WTC11 (cell line): ENCODE data around the gene NEURL1B. TPM values are rescaled to one million over a fixed set of nuclear protein-coding genes. Genes with fewer than 3 reads are reported as not detected.

ENCODE experiments used
- ATAC-seq: fragments of 200-7000 bp; cut with Tn5 transposase; 2 replicates; pipeline ENCODE4 v1.10.0; 2021; ENCODE audit warnings: mild to moderate bottlenecking, moderate library complexity
- CTCF ChIA-PET: fragments of 300-600 bp; sonication (Branson Sonifier 250); formaldehyde crosslinking; loops from one replicate; lab custom pipeline; 2021; ENCODE audit warnings: antibody characterized with exemption; lab: Charles Lee
- POLR2A ChIA-PET: fragments of 350-600 bp; sonication (Branson Sonifier 250); formaldehyde crosslinking; loops from one replicate; lab custom pipeline; 2021; ENCODE audit warnings: antibody characterized with exemption; lab: Charles Lee
- DNase-seq: peaks from one replicate; pipeline ENCODE4 v3.0.0; 2021; ENCODE audit warnings: low spot score
- H3K27ac Mint-ChIP-seq: 2 replicates; pipeline ENCODE4 v1.8.0; 2021; ENCODE audit warnings: mixed read lengths
- H3K27me3 Mint-ChIP-seq: 2 replicates; pipeline ENCODE4 v1.8.0; 2021; ENCODE audit warnings: low read depth, mild to moderate bottlenecking, moderate library complexity, mixed read lengths
- H3K36me3 Mint-ChIP-seq: 2 replicates; pipeline ENCODE4 v1.8.0; 2021; ENCODE audit warnings: mixed read lengths
- H3K4me1 Mint-ChIP-seq: 2 replicates; pipeline ENCODE4 v1.8.0; 2022; ENCODE audit warnings: mixed read lengths
- H3K4me3 Mint-ChIP-seq: 2 replicates; pipeline ENCODE4 v1.8.0; 2021; ENCODE audit warnings: mild to moderate bottlenecking, moderate library complexity, mixed read lengths
- H3K9me3 Mint-ChIP-seq: 2 replicates; pipeline ENCODE4 v1.8.0; 2021; ENCODE audit warnings: mixed read lengths
- CBFB ChIP-seq: sonication (generic); formaldehyde crosslinking; IDR thresholded peaks from 2 replicates; pipeline ENCODE4 v1.8.1; 2022; ENCODE audit warnings: mild to moderate bottlenecking, low read depth, missing genetic modification reagents
- CREM ChIP-seq: sonication (generic); formaldehyde crosslinking; IDR thresholded peaks from 2 replicates; pipeline ENCODE4 v1.8.1; 2022; ENCODE audit warnings: mild to moderate bottlenecking, missing genetic modification reagents, moderate library complexity
- ELF4 ChIP-seq: sonication (generic); formaldehyde crosslinking; IDR thresholded peaks from 2 replicates; pipeline ENCODE4 v1.8.1; 2022; ENCODE audit warnings: low read depth, mild to moderate bottlenecking, moderate library complexity, missing genetic modification reagents
- EMX1 ChIP-seq: fragments of 250-450 bp; sonication (Bioruptor Pico); IDR thresholded peaks from 2 replicates; pipeline ENCODE4 v1.8.0; 2021; ENCODE audit warnings: mild to moderate bottlenecking
- ERG ChIP-seq: fragments of 250-450 bp; sonication (Bioruptor Pico); IDR thresholded peaks from 2 replicates; pipeline ENCODE4 v1.8.0; 2021; ENCODE audit warnings: mild to moderate bottlenecking
- FOXJ3 ChIP-seq: sonication (generic); formaldehyde crosslinking; IDR thresholded peaks from 2 replicates; pipeline ENCODE4 v1.9.0; 2021; ENCODE audit warnings: missing genetic modification reagents, mild to moderate bottlenecking, borderline replicate concordance
- GABPB1 ChIP-seq: sonication (generic); formaldehyde crosslinking; IDR thresholded peaks from 2 replicates; pipeline ENCODE4 v1.8.1; 2023; ENCODE audit warnings: mild to moderate bottlenecking, missing genetic modification reagents
- GRHL2 ChIP-seq: fragments of 250-450 bp; sonication (Bioruptor Pico); IDR thresholded peaks from 2 replicates; pipeline ENCODE4 v1.8.0; 2022; ENCODE audit warnings: mild to moderate bottlenecking, moderate library complexity; ENCODE audit not compliant: insufficient replicate concordance, severe bottlenecking
- GTF2I ChIP-seq: fragments of 250-450 bp; sonication (Bioruptor Pico); conservative IDR thresholded peaks from 2 replicates; pipeline ENCODE4 v1.4.0; 2021; ENCODE audit warnings: mild to moderate bottlenecking
- MAX ChIP-seq: sonication (generic); formaldehyde crosslinking; IDR thresholded peaks from 2 replicates; pipeline ENCODE4 v1.8.0; 2022; ENCODE audit warnings: mild to moderate bottlenecking, missing genetic modification reagents
- MYBL2 ChIP-seq: sonication (generic); formaldehyde crosslinking; IDR thresholded peaks from 2 replicates; pipeline ENCODE4 v1.8.1; 2023; ENCODE audit warnings: mild to moderate bottlenecking, moderate library complexity, missing genetic modification reagents
- NFATC4 ChIP-seq: fragments of 250-450 bp; sonication (Bioruptor Pico); IDR thresholded peaks from 2 replicates; pipeline ENCODE4 v1.9.0; 2021; ENCODE audit warnings: mild to moderate bottlenecking
- NFE2L1 ChIP-seq: sonication (generic); formaldehyde crosslinking; IDR thresholded peaks from 2 replicates; pipeline ENCODE4 v1.8.1; 2023; ENCODE audit warnings: missing genetic modification reagents
- NR3C1 ChIP-seq: sonication (generic); formaldehyde crosslinking; conservative IDR thresholded peaks from 2 replicates; pipeline ENCODE4 v1.8.1; 2023; ENCODE audit warnings: low read depth, mild to moderate bottlenecking, missing genetic modification reagents
- PRRX2 ChIP-seq: fragments of 250-450 bp; sonication (Bioruptor Pico); IDR thresholded peaks from 2 replicates; pipeline ENCODE4 v1.8.0; 2021; ENCODE audit warnings: mild to moderate bottlenecking
- SOX15 ChIP-seq: fragments of 250-450 bp; sonication (Bioruptor Pico); IDR thresholded peaks from 2 replicates; pipeline ENCODE4 v1.9.0; 2021; ENCODE audit warnings: mild to moderate bottlenecking
- TEAD4 ChIP-seq: sonication (generic); formaldehyde crosslinking; IDR thresholded peaks from 2 replicates; pipeline ENCODE4 v1.8.0; 2022; ENCODE audit warnings: mild to moderate bottlenecking, missing genetic modification reagents
- ZNF263 ChIP-seq: sonication (generic); formaldehyde crosslinking; IDR thresholded peaks from 2 replicates; pipeline ENCODE4 v1.8.1; 2022; ENCODE audit warnings: low read depth, mild to moderate bottlenecking, moderate library complexity, missing genetic modification reagents
- total RNA-seq: library from RNA; stranded (reverse); gene quantifications from 3 replicates; pipeline ENCODE4 v1.2.3, GENCODE V29; 2021
- TF ChIP-seq, protein P1 (sequence below): sonication (generic); formaldehyde crosslinking; IDR thresholded peaks from 2 replicates; pipeline ENCODE4 v1.8.1; 2023; ENCODE audit warnings: mild to moderate bottlenecking, missing genetic modification reagents, borderline replicate concordance
- TF ChIP-seq, protein P2 (sequence below): sonication (generic); formaldehyde crosslinking; IDR thresholded peaks from 2 replicates; pipeline ENCODE4 v1.8.0; 2023; ENCODE audit warnings: missing genetic modification reagents
- TF ChIP-seq, protein P3 (sequence below): sonication (generic); formaldehyde crosslinking; IDR thresholded peaks from 2 replicates; pipeline ENCODE4 v1.8.1; 2022; ENCODE audit warnings: mild to moderate bottlenecking, missing genetic modification reagents, moderate library complexity, borderline replicate concordance
- TF ChIP-seq, protein P4 (sequence below): sonication (generic); formaldehyde crosslinking; IDR thresholded peaks from 2 replicates; pipeline ENCODE4 v1.8.0; 2022; ENCODE audit warnings: missing genetic modification reagents
- TF ChIP-seq, protein P5 (sequence below): fragments of 200-600 bp; IDR thresholded peaks from 2 replicates; pipeline ENCODE4 v1.8.0; 2022; ENCODE audit warnings: antibody characterized with exemption

NEURL1B gene
- total RNA-seq, 1 experiment from 2014 or later = 9.8 TPM

- H3K4me3 Mint-ChIP-seq = no peak overlapping the region
- no peak overlapping the region for H3K27ac Mint-ChIP-seq
- DNase-seq = no peak
- TF ChIP-seq SOX15 (CRISPR knock-in tag) = no peak
- TF ChIP-seq, protein P1, sequence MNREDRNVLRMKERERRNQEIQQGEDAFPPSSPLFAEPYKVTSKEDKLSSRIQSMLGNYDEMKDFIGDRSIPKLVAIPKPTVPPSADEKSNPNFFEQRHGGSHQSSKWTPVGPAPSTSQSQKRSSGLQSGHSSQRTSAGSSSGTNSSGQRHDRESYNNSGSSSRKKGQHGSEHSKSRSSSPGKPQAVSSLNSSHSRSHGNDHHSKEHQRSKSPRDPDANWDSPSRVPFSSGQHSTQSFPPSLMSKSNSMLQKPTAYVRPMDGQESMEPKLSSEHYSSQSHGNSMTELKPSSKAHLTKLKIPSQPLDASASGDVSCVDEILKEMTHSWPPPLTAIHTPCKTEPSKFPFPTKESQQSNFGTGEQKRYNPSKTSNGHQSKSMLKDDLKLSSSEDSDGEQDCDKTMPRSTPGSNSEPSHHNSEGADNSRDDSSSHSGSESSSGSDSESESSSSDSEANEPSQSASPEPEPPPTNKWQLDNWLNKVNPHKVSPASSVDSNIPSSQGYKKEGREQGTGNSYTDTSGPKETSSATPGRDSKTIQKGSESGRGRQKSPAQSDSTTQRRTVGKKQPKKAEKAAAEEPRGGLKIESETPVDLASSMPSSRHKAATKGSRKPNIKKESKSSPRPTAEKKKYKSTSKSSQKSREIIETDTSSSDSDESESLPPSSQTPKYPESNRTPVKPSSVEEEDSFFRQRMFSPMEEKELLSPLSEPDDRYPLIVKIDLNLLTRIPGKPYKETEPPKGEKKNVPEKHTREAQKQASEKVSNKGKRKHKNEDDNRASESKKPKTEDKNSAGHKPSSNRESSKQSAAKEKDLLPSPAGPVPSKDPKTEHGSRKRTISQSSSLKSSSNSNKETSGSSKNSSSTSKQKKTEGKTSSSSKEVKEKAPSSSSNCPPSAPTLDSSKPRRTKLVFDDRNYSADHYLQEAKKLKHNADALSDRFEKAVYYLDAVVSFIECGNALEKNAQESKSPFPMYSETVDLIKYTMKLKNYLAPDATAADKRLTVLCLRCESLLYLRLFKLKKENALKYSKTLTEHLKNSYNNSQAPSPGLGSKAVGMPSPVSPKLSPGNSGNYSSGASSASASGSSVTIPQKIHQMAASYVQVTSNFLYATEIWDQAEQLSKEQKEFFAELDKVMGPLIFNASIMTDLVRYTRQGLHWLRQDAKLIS (CRISPR knock-in tag) = no peak
- TF ChIP-seq ERG (CRISPR knock-in tag) = no peak
- TF ChIP-seq MAX (CRISPR knock-in tag) = no peak
- TF ChIP-seq, protein P2, sequence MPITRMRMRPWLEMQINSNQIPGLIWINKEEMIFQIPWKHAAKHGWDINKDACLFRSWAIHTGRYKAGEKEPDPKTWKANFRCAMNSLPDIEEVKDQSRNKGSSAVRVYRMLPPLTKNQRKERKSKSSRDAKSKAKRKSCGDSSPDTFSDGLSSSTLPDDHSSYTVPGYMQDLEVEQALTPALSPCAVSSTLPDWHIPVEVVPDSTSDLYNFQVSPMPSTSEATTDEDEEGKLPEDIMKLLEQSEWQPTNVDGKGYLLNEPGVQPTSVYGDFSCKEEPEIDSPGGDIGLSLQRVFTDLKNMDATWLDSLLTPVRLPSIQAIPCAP (CRISPR knock-in tag) = no peak
- no peak for TF ChIP-seq PRRX2 (CRISPR knock-in tag)
- no peak for TF ChIP-seq CBFB
- TF ChIP-seq NFATC4 (CRISPR knock-in tag) = no peak
- TF ChIP-seq GTF2I = no peak
- no peak for TF ChIP-seq GRHL2
- no peak for TF ChIP-seq GABPB1 (CRISPR knock-in tag)
- no peak for TF ChIP-seq NFE2L1
- no peak for TF ChIP-seq CREM
- TF ChIP-seq, protein P3, sequence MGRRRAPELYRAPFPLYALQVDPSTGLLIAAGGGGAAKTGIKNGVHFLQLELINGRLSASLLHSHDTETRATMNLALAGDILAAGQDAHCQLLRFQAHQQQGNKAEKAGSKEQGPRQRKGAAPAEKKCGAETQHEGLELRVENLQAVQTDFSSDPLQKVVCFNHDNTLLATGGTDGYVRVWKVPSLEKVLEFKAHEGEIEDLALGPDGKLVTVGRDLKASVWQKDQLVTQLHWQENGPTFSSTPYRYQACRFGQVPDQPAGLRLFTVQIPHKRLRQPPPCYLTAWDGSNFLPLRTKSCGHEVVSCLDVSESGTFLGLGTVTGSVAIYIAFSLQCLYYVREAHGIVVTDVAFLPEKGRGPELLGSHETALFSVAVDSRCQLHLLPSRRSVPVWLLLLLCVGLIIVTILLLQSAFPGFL (CRISPR knock-in tag) = no peak
- TF ChIP-seq, all 79 proteins: peak for 0
- ChIA-PET CTCF (no interaction called here), POLR2A (no interaction called here)
- Mint-ChIP-seq H3K9me3 (no peaks in the 10 kb centered on the region), H3K4me1 (peaks cover 11% of the 10 kb centered on the region), H3K27me3 (no peaks in the 10 kb centered on the region), H3K36me3 (no peaks in the 10 kb centered on the region)
- no peak for ATAC-seq
These were observed 21.5 kb downstream of the NEURL1B start for GRCh38 chr5:172662596-172662995.

GRCh38 chr5:172664018-172664417, 23.0 kb downstream of the NEURL1B start:
- no peak overlapping the region for H3K4me3 Mint-ChIP-seq
- H3K36me3 Mint-ChIP-seq = no peaks in the 10 kb centered on the region
- H3K9me3 Mint-ChIP-seq = no peaks in the 10 kb centered on the region
- H3K27me3 Mint-ChIP-seq = no peaks in the 10 kb centered on the region
- POLR2A ChIA-PET = no interaction called here
- CTCF ChIA-PET = interaction anchor here (0.7 to 5.8 kb wide), 5 partner anchors 17 to 185 kb away, joined by 3 to 100 read pairs (median 9); no protein-coding TSS in a partner anchor
- peaks cover 11% of the 10 kb centered on the region for H3K4me1 Mint-ChIP-seq
- TF ChIP-seq GABPB1 (CRISPR knock-in tag) = no peak
- TF ChIP-seq ZNF263 (CRISPR knock-in tag) = no peak
- no peak for TF ChIP-seq MYBL2
- TF ChIP-seq NR3C1 (CRISPR knock-in tag) = no peak
- TF ChIP-seq FOXJ3 (CRISPR knock-in tag) = no peak
- TF ChIP-seq EMX1 (CRISPR knock-in tag) = no peak
- no peak for TF ChIP-seq TEAD4
- TF ChIP-seq, protein P4, sequence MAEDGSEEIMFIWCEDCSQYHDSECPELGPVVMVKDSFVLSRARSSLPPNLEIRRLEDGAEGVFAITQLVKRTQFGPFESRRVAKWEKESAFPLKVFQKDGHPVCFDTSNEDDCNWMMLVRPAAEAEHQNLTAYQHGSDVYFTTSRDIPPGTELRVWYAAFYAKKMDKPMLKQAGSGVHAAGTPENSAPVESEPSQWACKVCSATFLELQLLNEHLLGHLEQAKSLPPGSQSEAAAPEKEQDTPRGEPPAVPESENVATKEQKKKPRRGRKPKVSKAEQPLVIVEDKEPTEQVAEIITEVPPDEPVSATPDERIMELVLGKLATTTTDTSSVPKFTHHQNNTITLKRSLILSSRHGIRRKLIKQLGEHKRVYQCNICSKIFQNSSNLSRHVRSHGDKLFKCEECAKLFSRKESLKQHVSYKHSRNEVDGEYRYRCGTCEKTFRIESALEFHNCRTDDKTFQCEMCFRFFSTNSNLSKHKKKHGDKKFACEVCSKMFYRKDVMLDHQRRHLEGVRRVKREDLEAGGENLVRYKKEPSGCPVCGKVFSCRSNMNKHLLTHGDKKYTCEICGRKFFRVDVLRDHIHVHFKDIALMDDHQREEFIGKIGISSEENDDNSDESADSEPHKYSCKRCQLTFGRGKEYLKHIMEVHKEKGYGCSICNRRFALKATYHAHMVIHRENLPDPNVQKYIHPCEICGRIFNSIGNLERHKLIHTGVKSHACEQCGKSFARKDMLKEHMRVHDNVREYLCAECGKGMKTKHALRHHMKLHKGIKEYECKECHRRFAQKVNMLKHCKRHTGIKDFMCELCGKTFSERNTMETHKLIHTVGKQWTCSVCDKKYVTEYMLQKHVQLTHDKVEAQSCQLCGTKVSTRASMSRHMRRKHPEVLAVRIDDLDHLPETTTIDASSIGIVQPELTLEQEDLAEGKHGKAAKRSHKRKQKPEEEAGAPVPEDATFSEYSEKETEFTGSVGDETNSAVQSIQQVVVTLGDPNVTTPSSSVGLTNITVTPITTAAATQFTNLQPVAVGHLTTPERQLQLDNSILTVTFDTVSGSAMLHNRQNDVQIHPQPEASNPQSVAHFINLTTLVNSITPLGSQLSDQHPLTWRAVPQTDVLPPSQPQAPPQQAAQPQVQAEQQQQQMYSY (CRISPR knock-in tag) = no peak
- TF ChIP-seq, protein P5, sequence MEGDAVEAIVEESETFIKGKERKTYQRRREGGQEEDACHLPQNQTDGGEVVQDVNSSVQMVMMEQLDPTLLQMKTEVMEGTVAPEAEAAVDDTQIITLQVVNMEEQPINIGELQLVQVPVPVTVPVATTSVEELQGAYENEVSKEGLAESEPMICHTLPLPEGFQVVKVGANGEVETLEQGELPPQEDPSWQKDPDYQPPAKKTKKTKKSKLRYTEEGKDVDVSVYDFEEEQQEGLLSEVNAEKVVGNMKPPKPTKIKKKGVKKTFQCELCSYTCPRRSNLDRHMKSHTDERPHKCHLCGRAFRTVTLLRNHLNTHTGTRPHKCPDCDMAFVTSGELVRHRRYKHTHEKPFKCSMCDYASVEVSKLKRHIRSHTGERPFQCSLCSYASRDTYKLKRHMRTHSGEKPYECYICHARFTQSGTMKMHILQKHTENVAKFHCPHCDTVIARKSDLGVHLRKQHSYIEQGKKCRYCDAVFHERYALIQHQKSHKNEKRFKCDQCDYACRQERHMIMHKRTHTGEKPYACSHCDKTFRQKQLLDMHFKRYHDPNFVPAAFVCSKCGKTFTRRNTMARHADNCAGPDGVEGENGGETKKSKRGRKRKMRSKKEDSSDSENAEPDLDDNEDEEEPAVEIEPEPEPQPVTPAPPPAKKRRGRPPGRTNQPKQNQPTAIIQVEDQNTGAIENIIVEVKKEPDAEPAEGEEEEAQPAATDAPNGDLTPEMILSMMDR = no peak
- no peak for TF ChIP-seq ELF4 (CRISPR knock-in tag)
- TF ChIP-seq NFATC4 (CRISPR knock-in tag) = no peak
- TF ChIP-seq, protein P2 (CRISPR knock-in tag) = no peak
- no peak for DNase-seq
- ATAC-seq = peak; percentile 20; the same call in 1 of the 2 replicates
- no peak overlapping the region for H3K27ac Mint-ChIP-seq
